ENCODE results near the gene NMRK1.

DNA sequence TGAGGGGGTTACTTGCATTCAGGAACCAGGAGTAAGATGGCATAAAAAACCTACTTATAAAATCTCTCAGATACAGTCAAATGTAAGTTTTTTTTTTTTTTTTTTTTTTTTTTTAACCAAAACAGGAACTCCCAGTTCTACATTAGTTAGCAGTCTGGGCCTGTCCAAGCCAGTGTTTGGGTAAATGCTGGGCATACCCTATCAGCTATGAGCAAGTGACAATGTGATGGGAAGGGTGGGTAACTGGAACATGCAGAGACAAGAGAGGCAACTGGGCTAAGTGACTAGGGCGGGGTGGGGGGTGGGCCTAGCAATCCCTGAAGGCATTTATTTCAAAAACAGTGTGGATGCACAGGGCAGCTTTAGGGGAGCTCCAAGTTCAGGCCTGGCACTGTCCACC lies 2.3 kb downstream of the NMRK1 start:
- no peak for TF ChIP-seq POLR2AphosphoS5 (IDR thresholded peaks at IDR 0.05)
- TF ChIP-seq, protein P1, sequence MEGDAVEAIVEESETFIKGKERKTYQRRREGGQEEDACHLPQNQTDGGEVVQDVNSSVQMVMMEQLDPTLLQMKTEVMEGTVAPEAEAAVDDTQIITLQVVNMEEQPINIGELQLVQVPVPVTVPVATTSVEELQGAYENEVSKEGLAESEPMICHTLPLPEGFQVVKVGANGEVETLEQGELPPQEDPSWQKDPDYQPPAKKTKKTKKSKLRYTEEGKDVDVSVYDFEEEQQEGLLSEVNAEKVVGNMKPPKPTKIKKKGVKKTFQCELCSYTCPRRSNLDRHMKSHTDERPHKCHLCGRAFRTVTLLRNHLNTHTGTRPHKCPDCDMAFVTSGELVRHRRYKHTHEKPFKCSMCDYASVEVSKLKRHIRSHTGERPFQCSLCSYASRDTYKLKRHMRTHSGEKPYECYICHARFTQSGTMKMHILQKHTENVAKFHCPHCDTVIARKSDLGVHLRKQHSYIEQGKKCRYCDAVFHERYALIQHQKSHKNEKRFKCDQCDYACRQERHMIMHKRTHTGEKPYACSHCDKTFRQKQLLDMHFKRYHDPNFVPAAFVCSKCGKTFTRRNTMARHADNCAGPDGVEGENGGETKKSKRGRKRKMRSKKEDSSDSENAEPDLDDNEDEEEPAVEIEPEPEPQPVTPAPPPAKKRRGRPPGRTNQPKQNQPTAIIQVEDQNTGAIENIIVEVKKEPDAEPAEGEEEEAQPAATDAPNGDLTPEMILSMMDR (IDR thresholded peaks at IDR 0.05) = no peak
- no peak for TF ChIP-seq EP300 (IDR thresholded peaks at IDR 0.05)
- TF ChIP-seq POLR2A (IDR thresholded peaks at IDR 0.05) = no peak

Measured in upper lobe of left lung (tissue), 4 donors.